Measurements from ENCODE around the gene RPF1.
"Not testable (repeated sequence)": the region's sequence is repeated elsewhere in the genome, so short reads cannot be mapped to it uniquely, and the experiment has no call there.

Gene RPF1

DNA sequence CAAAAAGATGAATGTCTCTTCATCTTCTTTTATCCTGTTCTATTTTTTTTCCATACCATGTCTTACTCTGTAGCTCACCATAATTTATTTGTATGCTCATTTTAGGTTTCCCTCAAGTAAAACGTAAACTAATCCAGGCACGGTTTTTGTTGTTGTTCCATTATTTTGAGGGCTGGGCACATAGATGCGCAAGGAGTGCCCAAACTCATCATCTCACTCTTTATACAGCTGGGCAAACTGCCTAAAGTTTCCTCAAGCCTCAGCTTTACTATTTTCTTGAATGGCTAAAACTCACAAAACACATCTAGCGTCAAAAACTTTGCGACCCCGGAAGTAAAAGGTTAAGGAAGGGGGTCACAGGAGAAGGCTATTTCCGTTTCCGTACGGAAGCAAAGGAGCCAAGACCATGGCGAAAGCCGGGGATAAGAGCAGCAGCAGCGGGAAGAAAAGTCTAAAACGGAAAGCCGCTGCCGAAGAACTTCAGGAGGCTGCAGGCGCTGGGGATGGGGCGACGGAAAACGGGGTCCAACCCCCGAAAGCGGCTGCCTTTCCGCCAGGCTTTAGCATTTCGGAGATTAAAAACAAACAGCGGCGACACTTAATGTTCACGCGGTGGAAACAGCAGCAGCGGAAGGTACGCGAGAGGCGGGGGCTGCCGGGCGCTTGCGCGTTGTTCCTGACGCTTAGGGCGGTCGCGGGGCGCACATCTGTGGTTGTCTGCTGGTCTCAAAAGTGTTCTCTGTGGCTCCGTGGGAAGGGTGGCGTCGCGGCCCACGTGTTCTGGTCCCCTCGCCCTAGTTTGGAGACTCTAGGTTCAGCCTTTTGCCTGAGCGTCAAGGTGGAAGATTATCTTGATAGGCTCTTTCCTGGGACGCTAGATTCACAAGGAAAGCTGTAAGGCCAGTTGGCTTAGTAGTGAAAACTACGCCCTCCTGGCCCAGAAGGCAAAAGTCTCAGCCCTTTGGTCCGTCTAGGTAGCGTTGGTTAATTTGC is at the start of gene RPF1:
TSS of gene RPF1 (plus strand) at position 391 of the 993 bp plus-strand sequence. CDS start at position 407, 16 bp downstream.
- DNase-seq: peak; percentile 95

DNA sequence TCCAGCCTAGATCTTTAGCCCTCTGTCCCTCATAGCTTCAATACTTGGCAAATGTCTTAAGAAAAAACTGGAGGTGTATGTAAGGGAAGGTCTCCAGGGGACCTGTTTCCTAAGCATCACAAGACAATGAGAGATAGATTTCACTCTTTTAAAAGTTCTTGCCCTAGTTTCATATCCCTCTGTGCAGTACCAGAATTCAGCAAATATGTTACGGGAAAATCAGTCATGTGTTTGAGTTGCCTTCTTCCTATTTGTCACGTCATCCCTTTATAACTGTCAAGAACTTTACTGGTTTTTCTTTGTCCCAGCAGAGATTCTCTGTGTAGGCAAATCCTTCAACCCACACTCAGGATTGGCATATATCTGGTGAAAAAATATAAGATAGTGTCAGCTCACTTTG is 48.5 kb upstream of the RPF1 start:
- no peak for DNase-seq

DNA sequence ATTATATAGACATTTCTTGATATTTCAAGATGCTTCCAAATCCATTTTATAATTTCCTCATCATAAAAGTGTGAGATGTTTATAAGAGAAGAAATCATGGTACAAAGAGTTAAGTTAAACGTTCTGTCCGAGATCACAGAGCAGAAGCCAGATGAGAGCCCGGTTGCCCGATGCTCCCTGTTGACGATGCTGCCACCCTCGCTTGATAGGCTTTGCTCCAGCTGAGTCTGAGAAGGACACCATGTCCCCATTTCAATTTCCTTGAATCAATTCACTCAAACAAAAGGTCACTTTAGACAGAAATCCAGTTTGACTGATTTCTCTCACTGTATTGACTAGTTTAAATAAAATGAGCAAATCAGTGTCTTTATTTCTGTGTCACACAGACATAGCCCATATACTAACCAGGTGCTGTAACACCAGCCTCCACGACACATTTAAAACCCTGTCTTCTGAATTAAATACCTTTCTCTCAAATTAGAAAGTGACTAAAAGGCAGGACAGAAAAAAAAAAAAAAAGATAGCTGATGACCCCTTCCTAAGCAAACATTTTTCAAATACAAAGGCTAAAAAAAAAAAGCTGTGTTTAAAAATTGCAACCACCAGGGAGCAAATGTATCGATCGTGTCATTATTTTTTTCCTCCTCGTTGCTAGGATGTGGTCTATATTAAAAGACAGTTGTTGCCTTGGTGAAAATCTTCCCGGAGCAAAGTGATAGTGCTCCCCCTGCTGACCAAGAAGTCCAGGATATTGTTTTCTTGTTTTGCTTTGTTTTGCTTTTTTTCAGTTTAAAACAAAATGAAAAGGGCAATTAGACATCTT is 45.6 kb upstream of the RPF1 start:
- DNase-seq: peak; percentile 93

GRCh38 chr1:84434081-84434769 is 44.8 kb upstream of the RPF1 start:
- DNase-seq: no peak

- DNase-seq: no peak
Measured at GRCh38 chr1:84434801-84435549, 44.1 kb upstream of the RPF1 start.

GRCh38 chr1:84436876-84437655 is 42.0 kb upstream of the RPF1 start:
- peak; percentile 81 for DNase-seq

GRCh38 chr1:84442256-84442655 is 36.8 kb upstream of the RPF1 start:
- DNase-seq: peak; percentile 95

- DNase-seq: not testable (repeated sequence)
Measured at GRCh38 chr1:84442747-84443646, 36.1 kb upstream of the RPF1 start.

DNA sequence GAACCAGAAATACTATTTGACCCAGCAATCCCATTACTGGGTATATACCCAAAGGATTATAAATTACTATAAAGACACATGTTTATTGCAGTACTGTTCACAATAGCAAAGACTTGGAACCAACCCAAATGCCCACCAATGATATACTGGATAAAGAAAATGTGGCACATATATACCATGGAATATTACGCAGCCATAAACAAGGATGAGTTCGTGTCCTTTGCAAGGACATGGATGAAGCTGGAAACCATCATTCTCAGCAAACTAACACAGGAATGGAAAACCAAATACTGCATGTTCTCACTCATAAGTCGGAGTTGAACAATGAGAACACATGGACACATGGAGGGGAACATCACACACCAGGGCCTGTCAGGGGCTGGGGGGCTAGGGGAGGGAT is 30.4 kb upstream of the RPF1 start:
- DNase-seq: not testable (repeated sequence)

- no peak for DNase-seq
Measured at GRCh38 chr1:84450910-84451309, 28.2 kb upstream of the RPF1 start.

GRCh38 chr1:84452436-84452835 is 26.6 kb upstream of the RPF1 start:
- DNase-seq: no peak

- DNase-seq: peak; percentile 49
Measured at GRCh38 chr1:84462118-84462517, 16.9 kb upstream of the RPF1 start.

- DNase-seq: no peak
Measured at GRCh38 chr1:84467298-84467697, 11.8 kb upstream of the RPF1 start.

DNA sequence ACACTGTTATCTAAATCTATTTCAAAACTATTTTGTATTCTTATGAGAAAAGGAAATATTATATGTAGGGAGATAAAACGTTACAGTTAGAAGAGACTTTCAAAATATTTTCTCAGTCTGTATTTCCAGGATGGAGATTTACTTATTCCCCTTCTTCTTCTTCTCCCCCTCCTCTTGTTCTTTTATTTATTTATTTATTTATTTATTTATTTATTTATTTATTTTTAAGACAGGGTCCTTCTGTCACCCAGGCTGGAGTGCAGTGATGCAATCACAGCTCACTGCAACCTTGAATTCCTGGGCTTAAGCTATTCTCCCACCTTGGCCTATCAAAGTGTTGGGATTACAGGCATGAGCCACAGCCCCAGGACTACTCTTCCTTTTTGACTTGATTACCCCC is 2.8 kb upstream of the RPF1 start:
- DNase-seq: no peak

DNA sequence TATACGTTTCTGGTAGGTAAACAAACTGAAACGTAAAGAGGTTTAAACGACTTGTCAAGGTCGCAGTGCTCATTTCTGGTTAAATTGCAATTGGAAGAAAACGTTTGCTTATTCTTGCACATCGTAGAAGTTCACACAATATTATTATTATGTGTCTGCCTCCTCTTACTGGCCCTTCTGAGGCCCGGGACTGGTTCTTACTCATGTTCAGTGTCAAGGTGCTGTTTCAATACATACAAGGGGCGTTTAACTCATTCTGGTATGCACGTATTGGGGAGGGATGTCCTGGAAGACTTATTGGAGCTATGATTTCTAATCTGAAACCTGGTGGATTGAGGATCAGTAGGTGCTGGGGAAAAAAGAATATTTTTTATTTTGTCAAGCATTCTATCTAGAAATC is 932 bp downstream of the RPF1 start:
- peak; percentile 13 for DNase-seq

GRCh38 chr1:84480650-84481049 is 1.6 kb downstream of the RPF1 start:
- DNase-seq: no peak

GRCh38 chr1:84481317-84481716 is 2.3 kb downstream of the RPF1 start:
- peak; percentile 11 for DNase-seq

- DNase-seq: no peak
Measured at GRCh38 chr1:84488107-84488506, 9.0 kb downstream of the RPF1 start.

DNA sequence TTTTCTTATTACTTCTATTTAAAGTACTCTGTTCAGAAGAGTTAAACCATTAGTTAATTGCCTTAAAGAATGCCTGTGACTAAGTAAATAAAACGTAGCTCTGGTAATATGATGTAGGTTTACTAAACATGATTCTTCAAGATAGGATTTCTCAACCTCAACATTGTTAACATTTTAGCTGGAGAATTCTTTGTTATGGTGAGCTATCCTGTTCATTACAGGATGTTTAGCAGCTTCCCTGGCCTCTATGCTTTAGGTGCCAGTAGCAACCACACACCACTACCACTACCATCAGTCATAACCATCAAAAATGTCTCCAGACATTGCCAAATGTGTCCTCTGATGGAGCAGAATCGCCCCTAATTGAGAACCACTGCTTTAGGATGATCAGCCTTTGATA is 10.7 kb downstream of the RPF1 start:
- no peak for DNase-seq

GRCh38 chr1:84492726-84493125 is 13.7 kb downstream of the RPF1 start:
- no peak for DNase-seq
